HG03432 (cell line): Measurements from ENCODE around the gene FAT4.

Experiments used
- ATAC-seq: cut with Tn5 transposase; IDR thresholded peaks from one replicate; pipeline ENCODE4 v1.9.1; 2021; ENCODE audit warnings: mild to moderate bottlenecking, moderate library complexity; ENCODE audit not compliant: unreplicated experiment

Gene FAT4

DNA sequence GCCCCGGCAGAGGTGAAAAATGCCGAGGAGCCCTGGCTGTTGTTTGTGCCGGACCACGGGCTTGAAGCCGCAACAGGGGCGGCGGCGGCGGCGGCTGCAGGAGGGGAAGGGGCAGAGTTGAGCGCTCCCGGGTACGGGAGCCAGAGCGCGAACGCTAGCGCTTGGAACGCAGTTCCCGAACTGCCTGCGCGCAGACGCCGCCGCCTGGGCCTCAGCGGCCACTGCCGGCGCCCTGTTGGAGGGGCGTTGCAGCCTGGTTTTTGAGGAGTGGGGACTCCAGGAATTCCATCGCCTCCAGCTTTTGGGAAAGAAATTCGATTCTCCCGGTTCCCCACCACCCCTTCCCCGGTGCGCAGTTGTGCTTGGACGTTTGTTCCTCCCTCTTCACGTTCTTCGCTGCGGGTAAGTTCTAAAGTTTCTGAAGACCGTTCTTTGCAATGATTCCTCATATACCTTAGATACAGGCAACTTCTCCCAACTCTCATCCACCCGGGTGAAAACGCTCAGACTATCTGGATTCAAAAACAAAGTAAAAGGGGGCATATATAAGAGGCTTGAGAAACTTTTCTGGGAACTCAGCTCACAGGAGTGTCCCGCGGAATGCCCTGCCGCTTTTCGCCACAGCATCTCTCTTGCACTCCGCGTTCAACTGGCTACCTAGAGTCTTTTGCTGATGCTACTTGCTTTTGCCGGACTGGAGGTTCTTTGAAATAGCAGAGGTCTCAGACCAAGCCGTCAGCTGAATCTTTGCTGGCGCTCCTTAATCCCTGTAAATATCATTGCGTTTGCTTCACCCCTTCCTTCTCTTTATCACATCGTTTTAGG lies 1.0 kb downstream of the FAT4 start:
- ATAC-seq = peak; percentile 24

DNA sequence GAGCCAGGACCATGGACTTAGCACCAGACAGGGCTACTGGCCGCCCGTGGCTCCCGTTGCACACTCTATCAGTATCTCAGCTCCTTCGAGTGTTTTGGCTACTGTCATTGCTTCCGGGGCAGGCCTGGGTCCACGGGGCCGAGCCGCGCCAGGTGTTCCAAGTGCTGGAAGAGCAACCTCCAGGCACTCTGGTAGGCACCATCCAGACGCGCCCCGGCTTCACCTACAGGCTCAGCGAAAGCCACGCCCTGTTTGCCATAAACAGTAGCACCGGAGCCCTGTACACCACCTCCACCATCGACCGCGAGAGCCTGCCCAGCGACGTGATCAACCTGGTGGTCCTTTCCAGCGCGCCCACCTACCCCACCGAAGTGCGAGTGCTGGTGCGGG lies 1.6 kb downstream of the FAT4 start:
- no peak for ATAC-seq

DNA sequence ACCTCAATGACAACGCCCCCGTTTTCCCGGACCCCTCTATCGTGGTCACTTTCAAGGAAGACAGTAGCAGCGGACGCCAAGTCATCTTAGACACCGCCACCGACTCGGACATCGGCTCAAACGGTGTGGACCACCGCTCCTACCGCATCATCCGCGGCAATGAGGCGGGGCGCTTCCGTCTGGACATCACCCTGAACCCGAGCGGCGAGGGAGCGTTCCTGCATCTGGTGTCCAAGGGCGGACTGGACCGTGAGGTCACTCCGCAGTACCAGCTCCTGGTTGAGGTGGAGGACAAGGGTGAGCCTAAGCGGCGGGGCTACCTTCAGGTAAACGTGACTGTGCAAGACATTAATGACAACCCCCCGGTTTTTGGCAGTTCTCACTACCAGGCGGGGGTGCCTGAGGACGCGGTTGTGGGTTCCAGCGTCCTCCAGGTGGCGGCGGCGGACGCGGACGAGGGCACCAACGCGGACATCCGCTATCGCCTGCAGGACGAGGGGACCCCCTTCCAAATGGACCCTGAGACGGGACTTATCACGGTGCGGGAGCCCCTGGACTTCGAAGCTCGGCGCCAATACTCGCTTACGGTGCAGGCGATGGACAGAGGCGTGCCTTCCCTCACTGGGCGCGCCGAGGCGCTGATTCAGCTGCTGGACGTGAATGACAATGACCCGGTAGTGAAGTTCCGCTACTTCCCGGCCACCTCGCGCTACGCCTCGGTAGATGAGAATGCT lies 2.2 kb downstream of the FAT4 start:
- no peak for ATAC-seq

DNA sequence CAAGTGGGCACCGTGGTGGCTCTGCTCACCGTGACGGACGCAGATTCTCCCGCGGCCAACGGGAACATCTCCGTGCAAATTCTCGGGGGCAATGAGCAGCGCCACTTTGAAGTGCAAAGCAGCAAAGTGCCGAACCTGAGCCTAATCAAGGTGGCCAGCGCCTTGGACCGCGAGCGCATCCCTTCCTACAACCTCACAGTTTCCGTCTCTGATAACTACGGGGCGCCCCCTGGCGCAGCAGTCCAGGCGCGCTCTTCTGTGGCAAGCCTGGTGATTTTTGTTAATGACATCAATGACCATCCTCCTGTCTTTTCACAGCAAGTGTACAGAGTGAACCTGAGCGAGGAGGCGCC lies 2.7 kb downstream of the FAT4 start:
- no peak for ATAC-seq

DNA sequence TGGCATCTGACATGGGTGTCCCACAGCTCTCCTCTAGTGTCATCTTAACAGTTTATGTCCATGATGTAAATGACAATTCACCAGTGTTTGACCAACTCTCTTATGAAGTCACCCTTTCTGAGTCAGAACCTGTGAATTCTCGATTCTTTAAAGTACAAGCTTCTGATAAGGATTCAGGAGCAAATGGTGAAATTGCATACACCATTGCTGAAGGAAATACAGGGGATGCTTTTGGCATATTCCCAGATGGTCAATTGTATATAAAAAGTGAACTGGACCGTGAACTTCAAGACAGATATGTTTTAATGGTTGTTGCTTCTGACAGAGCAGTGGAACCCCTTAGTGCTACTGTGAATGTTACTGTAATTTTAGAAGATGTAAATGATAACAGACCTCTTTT lies 4.6 kb downstream of the FAT4 start:
- ATAC-seq = no peak

DNA sequence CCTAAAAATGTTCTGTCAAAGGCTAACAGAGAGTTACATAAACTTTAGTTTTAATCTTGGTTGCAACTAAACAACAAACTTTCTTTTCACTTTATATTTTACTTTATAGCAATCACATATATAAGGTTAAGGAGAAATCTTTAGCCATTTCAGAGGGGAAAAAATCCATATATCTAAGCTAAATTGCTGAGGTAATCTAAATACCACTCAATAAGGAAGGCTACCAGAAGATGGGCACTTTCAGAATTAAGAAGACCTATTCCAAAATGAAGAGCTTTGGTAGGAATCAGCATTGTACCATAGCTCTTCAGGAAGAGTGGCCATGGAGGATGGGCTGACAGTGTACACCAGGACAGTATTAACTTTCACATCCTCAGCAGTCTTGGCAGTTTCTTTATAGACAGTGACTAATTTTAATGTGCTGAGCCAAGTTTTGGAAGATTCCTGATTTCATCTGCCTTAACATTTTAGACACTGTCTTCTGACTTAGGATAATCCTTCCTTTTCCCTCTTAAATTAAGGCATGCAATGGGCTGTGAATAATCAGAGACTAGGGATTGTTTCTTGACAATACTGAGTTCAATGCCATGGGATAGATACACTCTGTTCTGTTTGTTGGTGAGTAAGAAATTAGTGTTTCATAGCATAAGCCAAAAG lies 7.1 kb downstream of the FAT4 start:
- no peak for ATAC-seq

DNA sequence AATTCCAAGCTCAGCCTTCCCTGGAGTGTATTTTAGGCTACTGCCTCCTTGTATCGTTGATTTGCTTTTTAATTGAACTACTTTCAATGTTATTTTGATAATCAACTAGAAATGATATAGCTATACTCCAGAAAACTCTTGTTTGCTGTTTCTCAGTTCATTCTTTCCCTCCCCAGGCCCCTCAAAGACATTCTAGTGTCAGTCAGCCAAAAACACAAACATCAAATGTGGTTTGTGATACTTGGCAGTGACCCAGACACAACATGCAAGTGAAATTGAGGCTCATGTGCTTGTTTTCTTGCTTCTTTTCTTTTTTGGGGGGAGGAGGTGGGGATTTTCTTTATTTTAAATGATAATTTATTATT lies 7.6 kb downstream of the FAT4 start:
- ATAC-seq = no peak

DNA sequence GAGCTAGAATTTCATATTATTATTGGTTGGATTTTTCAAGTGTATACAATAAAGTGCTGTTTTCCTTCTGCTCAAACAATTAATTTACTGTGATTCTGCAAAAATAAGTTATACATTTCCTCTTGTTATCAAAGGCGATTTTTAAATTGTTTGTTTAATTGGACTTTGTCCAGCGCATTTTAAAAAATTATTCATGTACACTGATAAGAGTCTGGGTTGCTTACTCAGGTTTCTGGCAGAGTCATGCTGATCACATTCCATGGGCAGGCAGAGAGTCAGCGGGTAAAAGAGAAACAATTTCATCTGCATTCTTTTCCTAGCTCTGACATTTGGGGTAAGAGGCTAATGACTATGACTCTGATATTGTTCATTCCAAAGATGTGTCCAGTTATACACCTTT lies 8.9 kb downstream of the FAT4 start:
- no peak for ATAC-seq

DNA sequence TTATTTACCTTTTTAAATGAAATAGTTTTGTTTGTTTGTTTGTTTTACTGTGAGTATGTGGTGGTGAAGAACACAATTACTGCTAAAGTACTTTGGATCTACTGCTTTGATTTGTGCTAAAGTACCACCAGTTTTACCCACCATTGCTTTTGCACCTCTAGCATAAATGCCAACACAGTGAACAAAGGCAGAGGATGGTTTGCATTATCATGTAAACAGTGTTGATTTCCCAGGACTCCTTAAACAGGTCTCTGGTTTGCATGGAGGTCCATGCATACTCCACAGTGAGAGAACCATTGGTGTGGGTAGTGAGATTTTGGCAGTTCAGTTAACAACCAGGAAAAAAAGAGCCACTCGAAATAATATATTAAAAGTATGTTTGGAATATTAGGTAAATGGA lies 11.0 kb downstream of the FAT4 start:
- ATAC-seq = no peak

DNA sequence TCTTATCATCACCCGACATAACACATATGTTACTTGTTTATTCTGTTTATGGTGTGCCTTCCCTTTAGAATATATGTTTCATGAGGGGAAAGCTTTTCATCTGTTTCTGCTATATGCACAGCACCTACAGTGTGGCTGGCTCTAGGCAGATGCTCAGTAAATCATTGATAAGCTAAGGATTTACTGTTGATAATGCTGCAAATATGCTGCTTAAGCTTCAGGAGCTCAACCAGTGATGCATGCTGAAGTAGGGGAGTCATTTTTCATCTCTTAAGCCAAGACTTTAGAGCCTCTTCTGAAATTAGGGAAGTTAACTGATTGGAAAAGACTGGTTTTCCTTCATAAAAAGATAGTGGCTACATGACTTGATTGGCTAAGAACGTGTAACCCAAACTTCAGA lies 16.4 kb downstream of the FAT4 start:
- no peak for ATAC-seq

DNA sequence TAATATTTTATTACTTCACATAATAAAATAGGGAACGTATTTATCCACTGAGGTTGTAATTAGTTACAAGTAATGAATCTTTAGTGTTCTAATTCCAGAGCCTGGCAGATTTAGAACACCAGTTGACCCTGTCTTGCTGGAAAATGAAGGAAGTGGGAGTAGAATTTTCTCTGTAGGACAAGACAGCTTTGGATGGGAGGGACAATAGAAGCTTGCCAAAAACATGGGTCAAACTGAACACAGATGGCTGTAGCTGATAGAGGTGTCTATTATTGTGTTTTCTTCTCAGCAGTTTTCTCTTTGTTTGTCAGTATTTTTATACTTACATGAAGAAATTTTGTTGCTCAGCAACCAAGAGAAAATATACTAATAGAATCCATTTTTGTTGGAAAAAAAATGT lies 20.2 kb downstream of the FAT4 start:
- ATAC-seq = no peak

DNA sequence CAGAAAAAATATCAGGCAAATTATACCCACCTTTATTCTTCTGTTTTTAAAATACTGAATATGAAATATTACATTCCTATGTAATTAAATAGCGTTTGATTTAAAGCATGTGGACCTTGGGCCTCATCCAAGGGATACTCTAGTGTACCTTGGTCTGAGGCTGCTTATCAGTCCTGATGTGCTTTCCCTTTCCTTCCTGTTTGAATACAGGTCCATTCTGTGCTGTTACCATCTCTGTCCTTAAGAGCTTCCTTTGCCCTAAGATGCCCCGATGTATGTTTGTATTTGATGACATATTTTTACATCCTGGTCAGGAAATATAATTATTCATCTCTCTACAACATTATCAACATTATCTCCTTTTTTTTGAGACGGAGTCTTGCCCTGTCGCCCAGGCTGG lies 24.1 kb downstream of the FAT4 start:
- no peak for ATAC-seq

DNA sequence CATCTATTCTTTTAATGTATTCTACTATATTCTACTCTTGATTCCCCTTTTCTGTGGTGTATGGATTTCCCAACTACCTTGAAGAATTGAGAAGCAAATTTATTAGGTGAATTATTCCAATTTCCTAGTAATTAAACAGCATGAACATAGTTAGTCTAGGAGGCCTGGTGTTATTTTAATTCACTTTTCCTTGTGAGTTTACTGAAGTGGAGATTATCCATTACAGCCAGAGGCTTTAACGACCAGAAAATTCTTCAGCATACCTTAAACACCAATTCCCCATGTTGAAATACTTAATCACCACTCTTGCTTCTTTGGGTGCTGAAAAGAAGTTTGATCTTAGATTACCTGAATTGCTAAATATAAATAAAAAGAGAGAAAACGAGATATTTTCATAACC lies 29.4 kb downstream of the FAT4 start:
- ATAC-seq = no peak

DNA sequence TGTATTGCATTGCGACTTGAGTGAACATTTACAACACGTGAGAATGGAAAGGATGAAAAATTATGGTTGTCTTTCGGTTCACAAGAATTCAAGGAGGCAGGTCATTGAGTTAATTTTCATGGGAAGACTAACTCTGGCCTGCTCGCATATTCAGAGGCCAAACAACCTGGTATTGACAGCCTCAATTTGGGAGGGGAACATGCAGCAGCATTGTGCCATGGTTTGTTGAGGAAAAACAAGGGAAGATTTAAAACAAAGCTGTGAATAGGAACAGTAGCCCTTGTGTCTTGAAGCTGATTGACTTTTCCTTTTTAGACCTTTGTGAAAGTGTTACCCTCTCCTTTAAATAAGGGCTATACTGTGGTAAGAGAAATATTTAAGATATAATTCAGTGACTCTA lies 31.9 kb downstream of the FAT4 start:
- ATAC-seq = no peak

DNA sequence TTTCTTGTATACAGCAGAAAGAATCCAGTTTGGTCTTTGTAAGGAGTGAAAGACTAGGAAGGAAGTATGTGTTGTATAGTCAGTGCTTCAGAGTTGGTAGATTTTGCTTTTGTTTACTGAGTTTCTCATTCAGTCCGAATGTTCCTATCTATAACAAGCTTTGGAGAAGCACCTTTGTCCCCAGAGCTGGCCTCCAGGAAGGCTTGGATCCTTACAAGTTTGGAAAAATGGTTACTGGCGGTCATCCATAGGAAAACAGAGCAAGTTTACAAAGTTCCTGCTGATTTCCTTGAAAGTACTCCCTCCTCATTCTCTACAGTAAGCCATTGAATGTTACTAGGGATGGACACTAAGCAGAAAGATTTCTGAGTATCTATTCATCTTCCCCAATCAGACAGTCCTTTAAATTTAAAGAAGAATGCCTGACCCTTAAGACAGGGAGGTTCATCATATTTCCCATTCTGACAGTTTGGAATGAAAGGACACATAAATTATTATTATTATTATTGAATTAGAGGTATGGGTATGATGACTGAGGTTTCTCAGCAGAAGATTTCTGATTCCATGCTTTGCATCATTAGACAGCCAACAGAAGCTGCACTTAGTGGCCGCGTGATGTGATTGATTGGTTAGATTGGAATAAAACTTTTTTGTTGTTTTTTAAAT lies 35.8 kb downstream of the FAT4 start:
- no peak for ATAC-seq

DNA sequence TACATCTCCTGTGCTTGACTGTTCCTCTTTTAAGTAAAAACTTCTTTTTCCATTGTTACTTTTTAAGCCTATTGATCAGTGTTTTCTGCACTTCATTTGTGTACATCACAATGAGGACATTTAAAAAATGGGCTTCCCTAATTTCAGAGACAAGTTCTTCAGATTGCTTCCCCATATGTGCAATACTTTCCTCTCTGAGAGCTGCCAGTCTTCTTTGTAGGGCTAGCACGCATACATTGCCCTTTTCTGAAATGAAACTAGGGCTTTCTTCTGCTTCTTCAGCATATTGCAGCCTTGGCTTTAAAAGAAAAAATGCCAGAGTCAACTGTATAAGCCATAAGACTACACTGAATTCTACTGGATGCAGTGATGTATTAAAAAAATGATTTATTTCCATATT lies 37.8 kb downstream of the FAT4 start:
- ATAC-seq = no peak

DNA sequence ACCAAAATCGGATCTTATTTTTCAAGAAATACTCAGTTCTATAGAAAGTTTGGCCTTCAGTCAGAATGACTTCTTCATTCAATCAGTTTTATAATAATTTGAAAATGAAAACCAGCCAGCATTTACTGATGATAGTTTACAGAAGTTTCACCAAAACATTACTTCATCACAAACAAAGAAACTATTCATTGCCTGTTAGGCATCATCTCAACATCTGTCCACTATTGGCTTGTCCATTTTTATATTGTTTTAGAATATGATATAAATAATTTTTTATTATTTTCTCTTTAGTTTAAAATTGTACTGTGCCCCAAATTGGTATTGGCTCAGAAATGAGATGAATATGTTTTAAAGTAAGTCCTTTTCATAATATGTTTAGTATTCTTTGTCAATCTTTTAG lies 38.4 kb downstream of the FAT4 start:
- no peak for ATAC-seq

DNA sequence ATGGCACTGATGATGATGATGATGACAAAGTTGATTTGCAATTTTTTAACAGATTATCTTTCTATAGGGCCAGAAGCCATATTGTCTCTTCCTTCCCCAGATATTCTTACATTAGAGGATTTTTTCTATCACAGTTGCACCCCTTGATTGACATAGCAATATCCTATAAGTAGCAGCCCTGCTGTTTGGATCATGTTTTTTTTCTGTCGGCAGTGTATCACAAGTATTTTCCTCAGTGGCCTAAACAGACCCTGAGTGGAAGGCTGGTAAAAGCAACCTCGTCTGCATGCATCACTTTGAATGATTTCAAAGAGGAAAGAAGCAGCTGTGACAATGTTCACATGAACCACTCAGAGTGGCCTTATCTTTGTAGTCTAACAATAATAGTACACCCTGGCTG lies 41.0 kb downstream of the FAT4 start:
- no peak for ATAC-seq

DNA sequence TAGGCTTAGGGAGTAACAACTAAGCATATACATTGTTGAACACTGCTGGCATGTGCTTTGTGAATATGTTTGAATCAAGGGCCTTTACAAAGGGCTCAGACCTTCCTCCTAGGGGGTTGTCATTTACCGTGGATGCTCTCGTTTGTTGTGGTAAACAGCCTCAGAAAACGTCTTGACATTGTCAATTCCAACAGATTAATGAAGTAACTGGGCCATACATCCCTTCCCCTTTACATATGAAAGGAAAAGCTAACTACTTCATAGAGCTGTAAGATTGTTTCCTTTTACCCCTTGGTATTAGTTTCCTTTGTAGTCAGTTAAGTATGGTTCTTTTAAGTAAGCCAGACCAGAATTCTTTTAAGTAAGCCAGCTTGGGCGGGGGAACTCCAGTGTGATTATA lies 42.9 kb downstream of the FAT4 start:
- no peak for ATAC-seq

DNA sequence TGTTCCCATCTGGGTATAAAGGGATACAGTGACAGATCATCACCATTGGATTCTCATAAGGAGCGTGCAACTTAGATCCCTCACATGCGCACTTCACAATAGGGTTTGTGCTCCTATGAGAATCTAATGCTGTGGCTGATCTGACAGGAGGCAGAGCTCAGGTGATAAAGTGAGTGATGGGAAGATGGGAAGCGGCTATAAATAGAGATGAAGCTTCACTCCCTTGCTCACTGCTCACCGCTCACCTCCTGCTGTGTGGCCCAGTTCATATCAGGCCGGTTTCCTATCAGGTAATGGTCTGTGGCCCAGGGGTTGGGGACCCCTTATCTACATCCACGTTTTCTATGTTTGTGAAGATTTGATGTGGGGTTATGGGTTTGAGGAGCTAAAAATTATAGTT lies 43.7 kb downstream of the FAT4 start:
- ATAC-seq = no peak

DNA sequence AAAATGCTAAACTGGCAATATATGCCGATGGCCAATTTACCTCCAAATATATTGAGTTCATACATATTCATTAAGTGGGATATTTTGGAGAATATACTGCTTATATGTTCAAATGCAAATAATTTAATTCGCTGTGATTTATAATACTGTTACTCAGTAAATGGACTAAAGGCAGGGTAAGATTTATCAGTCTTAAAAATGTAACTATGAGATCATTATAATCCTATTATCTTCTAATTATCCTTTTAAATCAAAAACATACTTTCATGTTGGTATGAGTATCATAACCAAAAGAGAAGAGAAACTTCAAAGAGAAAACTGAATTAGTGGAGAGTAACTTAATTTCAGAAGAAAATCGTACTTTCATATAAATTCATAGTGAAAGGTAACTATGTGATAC lies 44.6 kb downstream of the FAT4 start:
- no peak for ATAC-seq
